Measurements from ENCODE around the gene LBH.

DNA sequence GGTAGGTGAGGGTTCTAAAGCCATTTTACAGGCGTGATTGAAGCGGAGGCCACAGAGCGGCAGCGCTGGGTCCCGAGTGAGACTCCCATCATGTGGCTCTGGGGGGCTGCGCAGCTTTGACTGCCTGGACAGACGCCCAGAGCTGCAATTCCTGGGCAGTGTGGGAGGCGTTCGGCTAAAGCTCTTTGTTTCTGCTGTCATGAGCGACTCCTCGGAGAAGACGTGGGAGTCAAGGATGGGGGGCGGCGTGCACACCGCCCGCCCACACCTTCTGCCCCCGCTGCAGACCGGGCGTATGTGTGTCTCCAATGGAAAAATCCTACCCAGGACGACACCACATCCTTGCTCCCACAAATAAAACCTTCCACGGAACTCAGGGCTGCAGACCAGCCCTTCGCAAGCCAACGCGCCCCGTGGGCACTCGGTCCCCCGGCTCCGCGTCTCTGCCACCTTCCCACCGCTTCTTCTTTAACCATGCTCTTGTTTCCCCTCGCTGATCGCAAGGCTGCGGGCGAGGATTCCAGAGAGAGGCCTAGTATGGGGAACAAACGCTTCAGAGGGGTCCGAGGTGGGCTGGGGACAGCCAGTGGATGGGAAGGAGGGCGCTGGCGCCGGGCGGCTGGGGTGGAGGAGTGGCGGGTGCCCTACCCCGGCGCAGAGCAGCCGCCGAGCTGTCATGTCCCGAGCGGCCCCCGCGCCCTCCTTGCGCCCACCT, 680 bp upstream of the LBH start:
- TF ChIP-seq, protein P1, sequence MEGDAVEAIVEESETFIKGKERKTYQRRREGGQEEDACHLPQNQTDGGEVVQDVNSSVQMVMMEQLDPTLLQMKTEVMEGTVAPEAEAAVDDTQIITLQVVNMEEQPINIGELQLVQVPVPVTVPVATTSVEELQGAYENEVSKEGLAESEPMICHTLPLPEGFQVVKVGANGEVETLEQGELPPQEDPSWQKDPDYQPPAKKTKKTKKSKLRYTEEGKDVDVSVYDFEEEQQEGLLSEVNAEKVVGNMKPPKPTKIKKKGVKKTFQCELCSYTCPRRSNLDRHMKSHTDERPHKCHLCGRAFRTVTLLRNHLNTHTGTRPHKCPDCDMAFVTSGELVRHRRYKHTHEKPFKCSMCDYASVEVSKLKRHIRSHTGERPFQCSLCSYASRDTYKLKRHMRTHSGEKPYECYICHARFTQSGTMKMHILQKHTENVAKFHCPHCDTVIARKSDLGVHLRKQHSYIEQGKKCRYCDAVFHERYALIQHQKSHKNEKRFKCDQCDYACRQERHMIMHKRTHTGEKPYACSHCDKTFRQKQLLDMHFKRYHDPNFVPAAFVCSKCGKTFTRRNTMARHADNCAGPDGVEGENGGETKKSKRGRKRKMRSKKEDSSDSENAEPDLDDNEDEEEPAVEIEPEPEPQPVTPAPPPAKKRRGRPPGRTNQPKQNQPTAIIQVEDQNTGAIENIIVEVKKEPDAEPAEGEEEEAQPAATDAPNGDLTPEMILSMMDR (IDR thresholded peaks at IDR 0.05): no peak
- TF ChIP-seq POLR2A (IDR thresholded peaks at IDR 0.05): no peak
- no peak for TF ChIP-seq POLR2AphosphoS5 (IDR thresholded peaks at IDR 0.05)
